ENCODE measurements around the gene BOLA1.

Gene BOLA1

GRCh38 chr1:149888247-149888998, 10.9 kb upstream of the BOLA1 start:
- TF ChIP-seq, protein P1, sequence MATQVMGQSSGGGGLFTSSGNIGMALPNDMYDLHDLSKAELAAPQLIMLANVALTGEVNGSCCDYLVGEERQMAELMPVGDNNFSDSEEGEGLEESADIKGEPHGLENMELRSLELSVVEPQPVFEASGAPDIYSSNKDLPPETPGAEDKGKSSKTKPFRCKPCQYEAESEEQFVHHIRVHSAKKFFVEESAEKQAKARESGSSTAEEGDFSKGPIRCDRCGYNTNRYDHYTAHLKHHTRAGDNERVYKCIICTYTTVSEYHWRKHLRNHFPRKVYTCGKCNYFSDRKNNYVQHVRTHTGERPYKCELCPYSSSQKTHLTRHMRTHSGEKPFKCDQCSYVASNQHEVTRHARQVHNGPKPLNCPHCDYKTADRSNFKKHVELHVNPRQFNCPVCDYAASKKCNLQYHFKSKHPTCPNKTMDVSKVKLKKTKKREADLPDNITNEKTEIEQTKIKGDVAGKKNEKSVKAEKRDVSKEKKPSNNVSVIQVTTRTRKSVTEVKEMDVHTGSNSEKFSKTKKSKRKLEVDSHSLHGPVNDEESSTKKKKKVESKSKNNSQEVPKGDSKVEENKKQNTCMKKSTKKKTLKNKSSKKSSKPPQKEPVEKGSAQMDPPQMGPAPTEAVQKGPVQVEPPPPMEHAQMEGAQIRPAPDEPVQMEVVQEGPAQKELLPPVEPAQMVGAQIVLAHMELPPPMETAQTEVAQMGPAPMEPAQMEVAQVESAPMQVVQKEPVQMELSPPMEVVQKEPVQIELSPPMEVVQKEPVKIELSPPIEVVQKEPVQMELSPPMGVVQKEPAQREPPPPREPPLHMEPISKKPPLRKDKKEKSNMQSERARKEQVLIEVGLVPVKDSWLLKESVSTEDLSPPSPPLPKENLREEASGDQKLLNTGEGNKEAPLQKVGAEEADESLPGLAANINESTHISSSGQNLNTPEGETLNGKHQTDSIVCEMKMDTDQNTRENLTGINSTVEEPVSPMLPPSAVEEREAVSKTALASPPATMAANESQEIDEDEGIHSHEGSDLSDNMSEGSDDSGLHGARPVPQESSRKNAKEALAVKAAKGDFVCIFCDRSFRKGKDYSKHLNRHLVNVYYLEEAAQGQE (IDR thresholded peaks at IDR 0.05; ENCODE audit: insufficient read depth in 1 of 2, low read depth in 2 of 2, low read length in 2 of 2) = no peak
- peak; percentile 87; the same call in 1 of the 2 replicates for TF ChIP-seq SIN3A (IDR thresholded peaks at IDR 0.05; ENCODE audit: borderline replicate concordance, insufficient read depth, low read length)
- peak; percentile 73 for TF ChIP-seq POLR2AphosphoS5 (IDR thresholded peaks at IDR 0.05; ENCODE audit: low read depth, low read length)

- TF ChIP-seq TAF1 (IDR thresholded peaks at IDR 0.05; ENCODE audit: borderline replicate concordance, insufficient read depth, low read length) (no peak), FOXP2 (optimal IDR thresholded peaks at IDR 0.05; ENCODE audit: borderline replicate concordance, extremely low read depth, extremely low read length, insufficient read depth) (no peak), POLR2AphosphoS5 (IDR thresholded peaks at IDR 0.05; ENCODE audit: low read depth, low read length) (no peak), SIN3A (IDR thresholded peaks at IDR 0.05; ENCODE audit: borderline replicate concordance, insufficient read depth, low read length) (no peak)
- TF ChIP-seq, protein P1 (IDR thresholded peaks at IDR 0.05; ENCODE audit: insufficient read depth in 1 of 2, low read depth in 2 of 2, low read length in 2 of 2) = no peak
Measured at GRCh38 chr1:149888999-149889289, 10.4 kb upstream of the BOLA1 start.

DNA sequence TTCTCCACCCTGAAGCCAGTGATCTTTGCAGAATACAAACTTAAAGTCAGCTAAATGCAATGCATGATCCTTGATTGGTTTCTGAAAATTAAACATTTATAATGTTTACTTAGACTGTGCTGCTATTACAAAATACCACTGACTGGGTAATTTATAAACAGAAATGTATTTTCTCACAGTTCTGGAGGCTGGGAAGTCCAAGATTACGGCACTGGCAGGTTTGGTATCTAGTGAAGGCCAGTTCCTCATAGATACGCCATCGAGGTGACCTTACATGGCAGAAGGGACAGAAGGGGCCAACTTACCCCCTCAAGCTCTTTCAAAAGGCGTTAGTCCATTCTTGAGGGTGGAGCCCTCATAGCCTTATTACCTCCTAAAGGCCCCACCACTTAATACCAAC, 2.8 kb upstream of the BOLA1 start:
- TF ChIP-seq SIN3A (IDR thresholded peaks at IDR 0.05; ENCODE audit: borderline replicate concordance, insufficient read depth, low read length) = no peak
- TF ChIP-seq POLR2AphosphoS5 (IDR thresholded peaks at IDR 0.05; ENCODE audit: low read depth, low read length) = no peak
- no peak for TF ChIP-seq TAF1 (IDR thresholded peaks at IDR 0.05; ENCODE audit: borderline replicate concordance, insufficient read depth, low read length)
- no peak for TF ChIP-seq FOXP2 (optimal IDR thresholded peaks at IDR 0.05; ENCODE audit: borderline replicate concordance, extremely low read depth, extremely low read length, insufficient read depth)
- TF ChIP-seq, protein P1 (IDR thresholded peaks at IDR 0.05; ENCODE audit: insufficient read depth in 1 of 2, low read depth in 2 of 2, low read length in 2 of 2) = no peak

GRCh38 chr1:149903836-149904491, 4.6 kb downstream of the BOLA1 start:
- TF ChIP-seq FOXP2 (optimal IDR thresholded peaks at IDR 0.05; ENCODE audit: borderline replicate concordance, extremely low read depth, extremely low read length, insufficient read depth) = no peak
- no peak for TF ChIP-seq TAF1 (IDR thresholded peaks at IDR 0.05; ENCODE audit: borderline replicate concordance, insufficient read depth, low read length)
- TF ChIP-seq POLR2AphosphoS5 (IDR thresholded peaks at IDR 0.05; ENCODE audit: low read depth, low read length) = no peak
- TF ChIP-seq, protein P1 (IDR thresholded peaks at IDR 0.05; ENCODE audit: insufficient read depth in 1 of 2, low read depth in 2 of 2, low read length in 2 of 2) = no peak
- no peak for TF ChIP-seq SIN3A (IDR thresholded peaks at IDR 0.05; ENCODE audit: borderline replicate concordance, insufficient read depth, low read length)
